Fibroblast of lung (primary cell): ENCODE measurements around the gene ING5. TPM values are rescaled to one million over a fixed set of nuclear protein-coding genes. Genes with fewer than 3 reads are reported as not detected.

ENCODE experiments used
- DNase-seq, 2 donors: peaks; one replicate each; pipeline versions ENCODE4 v3.0.0 to v3.0.0-alpha.2; 2010; ENCODE audit warnings: low read depth in 2 of 2
- H2AFZ ChIP-seq: 2 replicates; pipeline ENCODE4 v1.5.1; 2012; ENCODE audit warnings: low read length, control low read depth, inconsistent platforms
- H3K27ac ChIP-seq: 2 replicates; pipeline ENCODE4 v1.5.1; 2011; ENCODE audit warnings: low read length, control low read depth; ENCODE audit not compliant: insufficient read depth
- H3K27me3 ChIP-seq: 2 replicates; pipeline ENCODE4 v1.5.1; 2011; ENCODE audit warnings: mild to moderate bottlenecking, low read length; ENCODE audit not compliant: control insufficient read depth, insufficient read depth
- H3K36me3 ChIP-seq: 2 replicates; pipeline ENCODE4 v1.5.1; 2011; ENCODE audit warnings: low read length; ENCODE audit not compliant: control insufficient read depth, insufficient read depth
- H3K4me1 ChIP-seq: 2 replicates; pipeline ENCODE4 v1.5.1; 2011; ENCODE audit warnings: low read length; ENCODE audit not compliant: control insufficient read depth, insufficient read depth; ENCODE audit errors: extremely low read depth
- H3K4me2 ChIP-seq: 2 replicates; pipeline ENCODE4 v1.5.1; 2011; ENCODE audit warnings: low read length, control low read depth; ENCODE audit not compliant: insufficient read depth; ENCODE audit errors: extremely low read depth
- H3K4me3 ChIP-seq, 4 experiments: fragments of 200-600 bp in 1 of 4; sonication (generic) in 1 of 4; replicated peaks in 1 of 4; 2 replicates each; pipeline ENCODE4 v1.5.1; 2011 to 2016; ENCODE audit warnings: low read length in 4 of 4, low read depth in 3 of 4, mild to moderate bottlenecking in 3 of 4, control low read depth in 2 of 4, inconsistent platforms in 1 of 4, mixed read lengths in 1 of 4; ENCODE audit not compliant: insufficient read depth in 1 of 4; ENCODE audit errors: control extremely low read depth in 1 of 4
- H3K79me2 ChIP-seq: 2 replicates; pipeline ENCODE4 v1.5.1; 2012; ENCODE audit warnings: mild to moderate bottlenecking, low read length, inconsistent platforms; ENCODE audit not compliant: control insufficient read depth, insufficient read depth
- H3K9ac ChIP-seq: 2 replicates; pipeline ENCODE4 v1.5.1; 2011; ENCODE audit warnings: mild to moderate bottlenecking, low read length, control low read depth; ENCODE audit not compliant: insufficient read depth
- H3K9me3 ChIP-seq: 2 replicates; pipeline ENCODE4 v1.5.1; 2012; ENCODE audit warnings: low read depth, low read length; ENCODE audit not compliant: control insufficient read depth, insufficient read depth
- H4K20me1 ChIP-seq: 2 replicates; pipeline ENCODE4 v1.5.1; 2011; ENCODE audit warnings: low read length; ENCODE audit not compliant: control insufficient read depth, insufficient read depth; ENCODE audit errors: extremely low read depth
- EZH2 ChIP-seq: IDR thresholded peaks from 2 replicates; pipeline ENCODE4 v1.5.1; 2012; ENCODE audit warnings: low read length, control low read depth, mild to moderate bottlenecking; ENCODE audit errors: missing control alignments
- polyA plus RNA-seq, 2 donors: library from polyadenylated mRNA; depleted of rRNA in 1 of 2; stranded (reverse) in 1 of 2; unstranded in 1 of 2; fragments of >200 nt; gene quantifications; 2 replicates each; pipeline ENCODE4 v1.2.1, GENCODE V29; 2011 to 2012; ENCODE audit warnings: missing spikeins in 1 of 2
- total RNA-seq: library from RNA; depleted of rRNA; stranded (reverse); fragments of >200 nt; gene quantifications from 2 replicates; pipeline ENCODE4 v1.2.1, GENCODE V29; 2014
- TF ChIP-seq, protein P1 (sequence below), 2 donors: IDR thresholded peaks in 1 of 2; conservative IDR thresholded peaks in 1 of 2; 1 replicate in 1 of 2; 2 replicates in 1 of 2; pipeline ENCODE4 v1.5.1; 2011 to 2012; ENCODE audit warnings: low read length in 2 of 2, control low read depth in 1 of 2, inconsistent platforms in 1 of 2, low read depth in 1 of 2, mild to moderate bottlenecking in 1 of 2

ING5 gene
- total and polyA plus RNA-seq, 2 donors (not counting 1 experiment from before 2014, with no cell fraction given): 17.4 to 27.4 TPM

DNA sequence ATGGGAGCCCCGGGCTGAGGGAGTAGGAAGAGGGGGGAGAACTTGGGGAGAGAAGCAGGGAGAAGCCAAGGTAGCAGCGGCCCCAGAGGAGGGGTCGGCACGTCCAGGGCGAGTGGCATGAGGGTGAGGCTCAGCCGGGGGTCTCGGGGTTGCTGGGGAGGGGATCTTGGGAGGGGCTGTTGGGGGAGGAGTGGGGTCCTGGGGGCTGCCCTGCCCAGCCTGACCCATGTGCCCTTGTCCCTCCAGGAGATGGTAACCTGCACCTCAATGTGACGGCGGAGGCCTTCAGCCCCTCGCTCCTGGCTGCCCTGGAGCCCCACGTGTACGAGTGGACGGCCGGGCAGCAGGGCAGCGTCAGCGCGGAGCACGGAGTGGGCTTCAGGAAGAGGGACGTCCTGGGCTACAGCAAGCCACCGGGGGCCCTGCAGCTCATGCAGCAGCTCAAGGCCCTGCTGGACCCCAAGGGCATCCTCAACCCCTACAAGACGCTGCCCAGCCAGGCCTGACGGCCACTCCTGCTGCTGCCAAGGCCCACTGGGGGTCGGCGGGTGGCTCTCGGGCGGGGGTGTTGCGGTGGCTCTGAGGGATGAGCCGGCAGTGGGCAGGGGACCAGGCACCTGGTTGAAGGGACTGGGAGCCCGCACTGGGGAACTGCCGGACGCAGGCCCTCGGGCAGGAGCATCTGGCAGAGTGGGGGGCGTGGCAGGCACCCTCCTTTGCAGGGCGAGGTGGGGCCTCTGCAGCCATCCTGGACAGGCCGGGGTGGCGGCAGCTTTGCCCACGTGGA is 65.8 kb downstream of the ING5 start:
- Histone ChIP-seq H3K36me3 (no peaks in the 10 kb centered on the region), H3K4me1 (no peaks in the 10 kb centered on the region), H3K4me2 (no peak overlapping the region), H3K79me2 (no peaks in the 10 kb centered on the region), H4K20me1 (no peaks in the 10 kb centered on the region), H3K9me3 (no peaks in the 10 kb centered on the region), H3K4me3 (no peak overlapping the region), H2AFZ (no peak overlapping the region), H3K9ac (no peak overlapping the region), H3K27ac (no peak overlapping the region), H3K27me3 (no peaks in the 10 kb centered on the region)
- TF ChIP-seq EZH2: no peak
- TF ChIP-seq, protein P1, sequence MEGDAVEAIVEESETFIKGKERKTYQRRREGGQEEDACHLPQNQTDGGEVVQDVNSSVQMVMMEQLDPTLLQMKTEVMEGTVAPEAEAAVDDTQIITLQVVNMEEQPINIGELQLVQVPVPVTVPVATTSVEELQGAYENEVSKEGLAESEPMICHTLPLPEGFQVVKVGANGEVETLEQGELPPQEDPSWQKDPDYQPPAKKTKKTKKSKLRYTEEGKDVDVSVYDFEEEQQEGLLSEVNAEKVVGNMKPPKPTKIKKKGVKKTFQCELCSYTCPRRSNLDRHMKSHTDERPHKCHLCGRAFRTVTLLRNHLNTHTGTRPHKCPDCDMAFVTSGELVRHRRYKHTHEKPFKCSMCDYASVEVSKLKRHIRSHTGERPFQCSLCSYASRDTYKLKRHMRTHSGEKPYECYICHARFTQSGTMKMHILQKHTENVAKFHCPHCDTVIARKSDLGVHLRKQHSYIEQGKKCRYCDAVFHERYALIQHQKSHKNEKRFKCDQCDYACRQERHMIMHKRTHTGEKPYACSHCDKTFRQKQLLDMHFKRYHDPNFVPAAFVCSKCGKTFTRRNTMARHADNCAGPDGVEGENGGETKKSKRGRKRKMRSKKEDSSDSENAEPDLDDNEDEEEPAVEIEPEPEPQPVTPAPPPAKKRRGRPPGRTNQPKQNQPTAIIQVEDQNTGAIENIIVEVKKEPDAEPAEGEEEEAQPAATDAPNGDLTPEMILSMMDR (conservative IDR thresholded peaks at IDR 0.05 in 1 of 2, IDR thresholded peaks at IDR 0.05 in 1 of 2; ENCODE audit: low read depth in 1 of 2, low read length in 2 of 2): no peak
- DNase-seq: no peak

DNA sequence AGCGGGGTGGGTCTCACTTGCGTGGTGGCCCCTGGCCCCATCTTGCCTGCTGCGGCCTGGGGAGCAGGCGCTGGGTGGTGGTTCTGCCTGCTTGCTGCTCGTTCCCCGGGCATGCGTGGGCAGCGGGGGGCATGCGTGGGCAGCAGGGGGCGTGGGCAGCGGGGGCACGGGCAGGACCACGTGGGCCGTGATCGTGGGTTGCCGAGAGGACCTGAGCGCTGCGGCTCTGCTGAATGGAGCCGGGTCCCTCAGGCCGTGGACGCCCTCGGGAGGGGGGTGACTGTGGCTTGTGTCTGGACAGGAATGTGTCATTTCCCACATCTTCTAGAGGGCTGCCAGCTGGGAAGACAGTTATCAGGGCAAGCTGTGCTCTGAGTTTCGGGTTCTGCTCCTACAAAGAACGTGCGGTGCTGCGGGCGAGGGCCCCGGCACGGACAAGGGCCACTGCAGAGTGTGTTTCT is 66.4 kb downstream of the ING5 start:
- no peak overlapping the region for H3K4me3 ChIP-seq
- H3K4me2 ChIP-seq: no peak overlapping the region
- TF ChIP-seq, protein P1 (conservative IDR thresholded peaks at IDR 0.05 in 1 of 2, IDR thresholded peaks at IDR 0.05 in 1 of 2; ENCODE audit: low read depth in 1 of 2, low read length in 2 of 2): no peak
- TF ChIP-seq EZH2: no peak
- no peak overlapping the region for H2AFZ ChIP-seq
- H3K36me3 ChIP-seq: no peaks in the 10 kb centered on the region
- H3K9me3 ChIP-seq: no peaks in the 10 kb centered on the region
- no peaks in the 10 kb centered on the region for H3K4me1 ChIP-seq
- no peak overlapping the region for H3K9ac ChIP-seq
- H3K27me3 ChIP-seq: no peaks in the 10 kb centered on the region
- H3K79me2 ChIP-seq: no peaks in the 10 kb centered on the region
- H4K20me1 ChIP-seq: no peaks in the 10 kb centered on the region
- no peak overlapping the region for H3K27ac ChIP-seq
- no peak for DNase-seq

DNA sequence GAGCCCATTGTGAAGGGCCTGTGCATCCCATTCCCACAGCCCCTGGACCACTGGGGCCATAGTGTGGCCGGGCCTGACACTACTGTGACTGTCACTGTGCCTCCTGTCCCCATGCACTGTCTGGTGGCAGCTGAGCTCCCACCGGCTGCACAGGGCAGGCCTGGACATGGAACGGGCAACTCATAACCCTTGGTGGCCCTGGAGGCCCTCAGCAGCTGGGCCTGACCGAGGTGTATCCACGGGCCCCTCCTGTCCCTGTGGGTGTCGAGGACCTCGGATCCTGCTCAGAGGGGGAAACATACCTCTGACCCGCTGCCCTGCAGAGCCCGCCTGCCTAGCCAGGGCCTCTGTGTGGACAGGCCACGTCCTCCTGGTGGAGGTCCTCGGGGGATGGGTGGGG is 67.0 kb downstream of the ING5 start:
- Histone ChIP-seq H3K79me2 (no peaks in the 10 kb centered on the region), H3K27ac (no peak overlapping the region), H3K27me3 (no peaks in the 10 kb centered on the region), H3K36me3 (no peaks in the 10 kb centered on the region), H3K9ac (no peak overlapping the region), H4K20me1 (no peaks in the 10 kb centered on the region), H3K4me1 (no peaks in the 10 kb centered on the region), H3K9me3 (no peaks in the 10 kb centered on the region), H2AFZ (no peak overlapping the region), H3K4me3 (no peak overlapping the region), H3K4me2 (no peak overlapping the region)
- DNase-seq: no peak
- TF ChIP-seq, protein P1 (conservative IDR thresholded peaks at IDR 0.05 in 1 of 2, IDR thresholded peaks at IDR 0.05 in 1 of 2; ENCODE audit: low read depth in 1 of 2, low read length in 2 of 2): no peak
- no peak for TF ChIP-seq EZH2
